ENCODE data around the gene SLC51B. TPM values are rescaled to one million over a fixed set of nuclear protein-coding genes. Genes with fewer than 3 reads are reported as not detected.

The SLC51B gene
- total RNA-seq, 2 experiments from 2014 or later = not detected

- no TSS peak for BruUV-seq (replicated peaks)
- POLR2A ChIA-PET = no interaction called here
- Histone ChIP-seq H3K9me2 (ENCODE audit: insufficient read depth, low read length) (no peaks in the 10 kb centered on the region), H4K20me1 (ENCODE audit: insufficient read depth, low read length) (no peaks in the 10 kb centered on the region), H2AFZ (ENCODE audit: low read length) (no peak overlapping the region), H3K79me2 (ENCODE audit: insufficient read depth, low read depth, low read length) (no peaks in the 10 kb centered on the region), H3K4me1 (ENCODE audit: insufficient read depth, low read length, poor library complexity, severe bottlenecking) (peaks cover 19% of the 10 kb centered on the region), H3K27ac (ENCODE audit: low read depth, low read length, poor library complexity, severe bottlenecking) (no peak overlapping the region), H3K4me2 (ENCODE audit: low read length) (no peak overlapping the region), H3K9me3 (ENCODE audit: low read length) (no peaks in the 10 kb centered on the region), H3K36me3 (ENCODE audit: insufficient read depth, low read length) (no peaks in the 10 kb centered on the region), H3K4me3 (ENCODE audit: low read depth, low read length, poor library complexity, severe bottlenecking) (no peak overlapping the region)
- no peak for DNase-seq (ENCODE audit: low spot score)
- intact Hi-C loops (cut with micrococcal nuclease; ENCODE audit: unreplicated experiment) = no loop called here
- CTCF ChIA-PET (ENCODE audit: unreplicated experiment) = no interaction called here
- no peak for TF ChIP-seq CTCF (conservative IDR thresholded peaks at IDR 0.05; ENCODE audit: low read length)
Observed at GRCh38 chr15:65051266-65051665, 6.1 kb downstream of the SLC51B start.

GRCh38 chr15:65052956-65053355 lies 7.8 kb downstream of the SLC51B start:
- no peak overlapping the region for H2AFZ ChIP-seq (ENCODE audit: low read length)
- CTCF ChIA-PET (ENCODE audit: unreplicated experiment) = interaction anchor here (0.7 kb wide), 1 partner anchor 13 kb away, joined by 7 read pairs; no protein-coding TSS in a partner anchor

More at GRCh38 chr15:65052956-65053355, 7.8 kb downstream of the SLC51B start:
- Histone ChIP-seq H3K4me1 (ENCODE audit: insufficient read depth, low read length, poor library complexity, severe bottlenecking) (peaks cover 19% of the 10 kb centered on the region), H3K9me3 (ENCODE audit: low read length) (no peaks in the 10 kb centered on the region), H3K27ac (ENCODE audit: low read depth, low read length, poor library complexity, severe bottlenecking) (no peak overlapping the region), H3K9me2 (ENCODE audit: insufficient read depth, low read length) (no peaks in the 10 kb centered on the region), H3K4me3 (ENCODE audit: low read depth, low read length, poor library complexity, severe bottlenecking) (no peak overlapping the region), H4K20me1 (ENCODE audit: insufficient read depth, low read length) (no peaks in the 10 kb centered on the region), H3K79me2 (ENCODE audit: insufficient read depth, low read depth, low read length) (no peaks in the 10 kb centered on the region), H3K4me2 (ENCODE audit: low read length) (no peak overlapping the region), H3K36me3 (ENCODE audit: insufficient read depth, low read length) (no peaks in the 10 kb centered on the region)
- no TSS peak for BruUV-seq (replicated peaks)
- POLR2A ChIA-PET = interaction anchor here (0.7 to 1.5 kb wide), 7 partner anchors 11 to 1101 kb away, joined by 3 to 5 read pairs (median 4); partner anchors contain the start of gene RNU5B-1
- peak; percentile 24 for DNase-seq (ENCODE audit: low spot score)
- TF ChIP-seq CTCF (conservative IDR thresholded peaks at IDR 0.05; ENCODE audit: low read length) (no peak), EZH2phosphoT487 (IDR thresholded peaks at IDR 0.05; ENCODE audit: borderline replicate concordance, low read depth, low read length) (no peak)
- intact Hi-C loops (cut with micrococcal nuclease; ENCODE audit: unreplicated experiment) = no loop called here

All from OCI-LY7 (cell line).